ENCODE data around the gene FMN1. TPM values are rescaled to one million over a fixed set of nuclear protein-coding genes. Genes with fewer than 3 reads are reported as not detected.

Gene FMN1
- total RNA-seq, 4 donors from 2014 or later: 4.3 to 10.1 (median 8.8) TPM

DNA sequence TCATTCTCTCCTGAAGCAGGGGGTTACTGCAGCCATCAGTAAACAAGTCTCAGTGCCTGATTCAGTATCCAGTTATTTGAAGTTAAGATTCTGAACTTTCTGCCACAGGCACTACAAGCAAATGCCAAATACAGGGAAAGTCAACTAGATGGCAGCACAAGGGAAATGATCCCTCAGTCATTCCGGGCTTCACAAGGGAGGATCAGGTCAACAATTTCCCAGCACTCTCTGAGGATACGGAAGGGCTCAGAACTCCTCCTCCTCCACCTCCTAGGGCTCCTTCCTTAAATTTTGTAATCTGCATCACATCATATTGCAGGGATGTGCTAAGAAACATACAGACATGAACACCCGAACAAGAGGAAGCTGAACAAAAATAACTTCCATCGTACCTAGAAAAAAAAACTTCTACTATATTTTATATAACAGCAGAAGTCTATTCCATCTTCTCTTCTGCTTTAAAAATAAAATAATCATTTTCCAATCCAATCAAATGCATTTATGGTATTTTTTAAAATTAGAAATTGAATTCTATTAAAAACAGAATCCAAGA is 187.1 kb downstream of the FMN1 start:
- DNase-seq: no peak
- 46 to 50% methylated on average over 4 of the region's 4 CpGs for WGBS, 2 donors
- H3K36me3 ChIP-seq: no peaks in the 10 kb centered on the region
- no peak overlapping the region for H3K4me3 ChIP-seq
- intact Hi-C loops (cut with DNase I): no loop called here
- H3K4me1 ChIP-seq: peaks cover 0 to 11% (median 10%) of the 10 kb centered on the region in 3 donors
- no peaks in the 10 kb centered on the region for H3K27me3 ChIP-seq
- H3K9me3 ChIP-seq: no peaks in the 10 kb centered on the region
- no peak for TF ChIP-seq POLR2A (IDR thresholded peaks at IDR 0.05)
- TF ChIP-seq, protein P1, sequence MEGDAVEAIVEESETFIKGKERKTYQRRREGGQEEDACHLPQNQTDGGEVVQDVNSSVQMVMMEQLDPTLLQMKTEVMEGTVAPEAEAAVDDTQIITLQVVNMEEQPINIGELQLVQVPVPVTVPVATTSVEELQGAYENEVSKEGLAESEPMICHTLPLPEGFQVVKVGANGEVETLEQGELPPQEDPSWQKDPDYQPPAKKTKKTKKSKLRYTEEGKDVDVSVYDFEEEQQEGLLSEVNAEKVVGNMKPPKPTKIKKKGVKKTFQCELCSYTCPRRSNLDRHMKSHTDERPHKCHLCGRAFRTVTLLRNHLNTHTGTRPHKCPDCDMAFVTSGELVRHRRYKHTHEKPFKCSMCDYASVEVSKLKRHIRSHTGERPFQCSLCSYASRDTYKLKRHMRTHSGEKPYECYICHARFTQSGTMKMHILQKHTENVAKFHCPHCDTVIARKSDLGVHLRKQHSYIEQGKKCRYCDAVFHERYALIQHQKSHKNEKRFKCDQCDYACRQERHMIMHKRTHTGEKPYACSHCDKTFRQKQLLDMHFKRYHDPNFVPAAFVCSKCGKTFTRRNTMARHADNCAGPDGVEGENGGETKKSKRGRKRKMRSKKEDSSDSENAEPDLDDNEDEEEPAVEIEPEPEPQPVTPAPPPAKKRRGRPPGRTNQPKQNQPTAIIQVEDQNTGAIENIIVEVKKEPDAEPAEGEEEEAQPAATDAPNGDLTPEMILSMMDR (IDR thresholded peaks at IDR 0.05): no peak
- H3K27ac ChIP-seq: no peak overlapping the region

DNA sequence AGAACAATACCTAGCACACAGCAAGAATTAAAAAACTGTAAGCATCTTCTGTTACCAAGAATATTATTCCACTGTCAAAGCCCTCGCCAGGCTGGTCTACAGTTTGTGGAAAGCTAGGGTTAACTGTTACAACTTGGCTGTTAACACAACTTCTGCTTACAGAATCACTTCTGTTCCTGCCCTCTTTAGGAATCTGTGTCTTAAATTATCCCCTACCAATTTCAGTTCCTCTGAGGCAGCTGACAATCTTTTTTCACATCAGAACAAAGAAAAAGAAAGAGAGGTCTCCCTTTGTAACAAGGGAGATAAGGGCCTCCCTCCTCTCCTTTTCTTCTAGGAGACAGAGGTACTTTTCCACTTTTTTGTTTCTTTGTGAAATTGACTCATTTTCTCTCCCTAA is 188.9 kb downstream of the FMN1 start:
- no peaks in the 10 kb centered on the region for H3K9me3 ChIP-seq
- TF ChIP-seq POLR2A (IDR thresholded peaks at IDR 0.05): no peak
- TF ChIP-seq, protein P1 (IDR thresholded peaks at IDR 0.05): no peak
- DNase-seq: no peak
- intact Hi-C loops (cut with DNase I): no loop called here
- H3K4me1 ChIP-seq: peaks cover 0 to 11% (median 10%) of the 10 kb centered on the region in 3 donors
- no peak overlapping the region for H3K4me3 ChIP-seq
- no peak overlapping the region for H3K27ac ChIP-seq
- WGBS, 2 donors: 69 to 75% methylated on average over 1 of the region's 1 CpG
- H3K27me3 ChIP-seq: no peaks in the 10 kb centered on the region
- H3K36me3 ChIP-seq: no peaks in the 10 kb centered on the region

DNA sequence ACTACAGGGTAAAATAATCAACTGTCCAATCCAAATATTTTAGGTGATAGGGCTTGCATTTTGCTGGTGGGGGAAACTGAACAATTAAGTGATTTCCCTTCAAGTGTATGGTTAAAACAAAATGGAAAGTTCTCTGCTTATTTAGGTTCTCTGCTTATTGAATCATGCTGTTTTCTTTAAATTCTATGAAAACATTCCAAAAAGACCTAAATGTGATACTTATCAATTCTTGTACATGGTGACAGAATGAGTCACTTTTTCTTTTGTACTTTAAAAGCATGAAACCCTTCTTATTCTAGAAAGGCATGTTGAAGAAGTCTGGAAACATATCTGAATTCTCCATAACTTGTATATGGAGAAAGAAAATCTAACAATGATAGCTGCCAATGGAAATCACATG is 192.6 kb downstream of the FMN1 start:
- Histone ChIP-seq H3K27ac (no peak overlapping the region), H3K27me3 (no peaks in the 10 kb centered on the region), H3K9me3 (no peaks in the 10 kb centered on the region), H3K36me3 (no peaks in the 10 kb centered on the region), H3K4me3 (no peak overlapping the region), H3K4me1 (no peaks in the 10 kb centered on the region)
- intact Hi-C loops (cut with DNase I): no loop called here
- TF ChIP-seq POLR2A (IDR thresholded peaks at IDR 0.05): no peak
- TF ChIP-seq, protein P1 (IDR thresholded peaks at IDR 0.05): no peak
- DNase-seq: no peak

DNA sequence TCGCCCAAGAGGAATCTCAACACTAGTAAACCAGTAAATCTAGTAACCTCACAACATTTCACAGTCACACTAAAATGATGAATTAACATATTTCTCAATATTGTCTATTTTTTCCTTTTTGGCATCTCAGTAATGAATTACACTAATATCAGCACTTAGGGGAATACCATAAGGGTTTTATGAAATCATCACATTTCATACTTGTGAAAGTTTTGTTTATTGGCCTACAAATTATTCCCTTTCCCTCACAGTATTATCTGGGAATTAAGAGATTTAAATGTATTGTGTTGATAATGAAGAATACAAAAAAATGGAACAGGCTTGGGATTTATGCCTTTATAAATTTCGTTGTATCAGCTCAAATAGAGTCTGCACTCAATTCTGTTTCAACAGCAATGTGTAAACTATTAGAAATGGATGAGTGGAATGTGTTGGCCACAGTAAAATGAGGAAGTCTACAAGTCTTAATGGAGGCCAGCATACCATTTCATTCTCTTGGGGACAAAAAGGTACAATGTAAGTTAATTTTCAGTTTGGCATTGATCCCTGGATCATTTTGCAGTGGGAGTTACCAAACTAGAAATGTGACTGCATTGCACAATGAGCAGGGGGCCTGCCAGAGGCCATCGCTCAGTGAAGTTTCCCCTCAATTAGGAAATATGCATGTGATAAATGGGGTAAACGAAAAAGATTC is 195.4 kb downstream of the FMN1 start:
- H3K9me3 ChIP-seq: no peaks in the 10 kb centered on the region
- WGBS, 2 donors: 56 to 58% methylated on average over 4 of the region's 4 CpGs
- H3K4me3 ChIP-seq: no peak overlapping the region
- peak overlapping the region in 1 of 4 donors; percentile 39 for H3K27ac ChIP-seq
- H3K36me3 ChIP-seq: no peaks in the 10 kb centered on the region
- no peak for DNase-seq
- intact Hi-C loops (cut with DNase I): no loop called here
- no peaks in the 10 kb centered on the region for H3K27me3 ChIP-seq
- no peaks in the 10 kb centered on the region for H3K4me1 ChIP-seq
- TF ChIP-seq, protein P1 (IDR thresholded peaks at IDR 0.05): no peak
- no peak for TF ChIP-seq POLR2A (IDR thresholded peaks at IDR 0.05)

DNA sequence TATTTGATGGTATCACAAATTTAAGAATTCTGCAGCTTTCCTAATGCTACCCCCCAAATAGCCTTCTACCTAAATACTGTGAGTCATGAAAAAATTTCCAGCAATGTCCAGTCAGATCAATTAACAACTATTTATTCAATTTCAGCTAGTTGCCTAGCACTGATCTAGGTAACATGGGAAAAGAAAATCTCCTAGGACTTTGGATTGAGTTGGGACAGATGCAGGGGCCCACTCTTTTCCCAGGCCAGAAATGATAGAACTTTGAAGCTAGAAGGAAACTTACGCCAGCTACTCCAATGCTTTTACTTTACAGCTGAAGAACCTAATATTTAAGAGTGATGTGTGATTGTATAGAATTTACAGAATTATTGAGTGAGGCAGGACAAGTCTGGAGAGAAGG is 196.3 kb downstream of the FMN1 start:
- 77 to 100% methylated on average over 1 of the region's 1 CpG for WGBS, 2 donors
- no peak for DNase-seq
- intact Hi-C loops (cut with DNase I): no loop called here
- H3K27ac ChIP-seq: no peak overlapping the region
- no peaks in the 10 kb centered on the region for H3K4me1 ChIP-seq
- H3K9me3 ChIP-seq: no peaks in the 10 kb centered on the region
- TF ChIP-seq POLR2A (IDR thresholded peaks at IDR 0.05): no peak
- TF ChIP-seq, protein P1 (IDR thresholded peaks at IDR 0.05): no peak
- no peaks in the 10 kb centered on the region for H3K27me3 ChIP-seq
- H3K4me3 ChIP-seq: no peak overlapping the region
- no peaks in the 10 kb centered on the region for H3K36me3 ChIP-seq

Data from esophagus squamous epithelium (tissue), 5 donors.